Sciatic nerve (tissue), 2 donors: ENCODE results near the gene CCK. TPM values are rescaled to one million over a fixed set of nuclear protein-coding genes. Genes with fewer than 3 reads are reported as not detected.
A peak's percentile ranks its signal among the peaks of the same experiment; 100 is the strongest.

Experiments
- ATAC-seq: fragments of 200-7000 bp; cut with Tn5 transposase; one replicate; pipeline ENCODE4 v1.9.1; 2020; ENCODE audit warnings: mild to moderate bottlenecking, moderate library complexity
- DNase-seq: peaks from one replicate; pipeline ENCODE4 v3.0.0-alpha.2; 2020; ENCODE audit warnings: low spot score
- intact Hi-C: fragments of 100-400 bp; cut with DNase I; formaldehyde crosslinking; loops from one replicate; pipeline ENCODE4 v1.14.2; 2022
- total RNA-seq: library from RNA; stranded (reverse); fragmentation: NEBNext Ultra II Directional; extraction: Animal tissue kit (Norgen Biotek cat#: 25700); gene quantifications from one replicate; pipeline ENCODE4 v1.2.1, GENCODE V29; 2021
- donor health status: DM: no; HTN: no; CAD: no.
- donor health status: DM: no; HTN: no; CAD: no.

The CCK gene
- total RNA-seq, 1 donor from 2014 or later, result not detected

- DNase-seq (no peak), ATAC-seq (no peak)
- intact Hi-C loops, result no loop called here
Observed at GRCh38 chr3:42271786-42272185, 5.8 kb upstream of the CCK start.

DNA sequence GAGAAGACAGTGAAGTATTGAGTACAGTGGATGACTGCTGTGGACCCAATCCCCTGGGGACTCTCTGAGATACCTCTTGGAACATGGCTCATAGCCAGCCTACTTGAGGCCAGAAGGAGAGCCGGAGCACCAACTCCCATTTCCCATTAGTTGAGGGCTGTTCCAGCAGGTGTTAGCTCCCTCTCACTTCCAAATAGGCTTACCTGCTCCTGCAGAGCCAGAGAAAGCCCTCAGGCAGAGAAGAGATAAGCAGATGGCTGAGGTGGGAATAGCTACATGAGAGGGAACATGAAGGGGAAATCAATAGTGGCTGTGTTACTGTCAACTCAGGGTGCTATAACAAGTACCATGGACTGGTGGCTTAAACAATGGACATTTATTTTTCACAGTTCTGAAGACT is 4.6 kb upstream of the CCK start:
- intact Hi-C loops, result no loop called here
- DNase-seq, result no peak
- no peak for ATAC-seq

- ATAC-seq, result no peak
- DNase-seq, result no peak
- intact Hi-C loops, result no loop called here
Observed at GRCh38 chr3:42269647-42270046, 3.7 kb upstream of the CCK start.

DNA sequence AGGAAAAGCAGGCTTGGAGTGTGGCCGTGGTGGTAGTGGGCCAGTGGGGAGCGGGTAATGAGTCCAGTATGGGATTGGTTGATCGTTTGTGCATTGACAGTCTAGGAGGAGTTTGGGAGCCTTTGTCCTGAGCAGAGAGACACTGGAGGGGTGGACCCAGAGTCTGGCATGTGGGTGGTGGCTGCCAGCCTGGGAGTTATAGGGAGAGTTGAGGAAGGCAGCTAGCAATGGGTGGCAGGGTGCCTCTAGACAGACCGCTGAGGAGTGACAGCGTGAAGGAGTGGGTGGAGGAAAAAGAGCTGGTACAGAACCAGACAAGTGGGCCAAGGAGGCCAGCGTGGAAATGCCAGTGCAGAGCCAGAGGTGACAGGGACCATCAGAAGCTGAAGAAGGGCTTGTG is 1.9 kb upstream of the CCK start:
- DNase-seq (no peak), ATAC-seq (no peak)
- intact Hi-C loops, result no loop called here

- DNase-seq, result no peak
- intact Hi-C loops, result no loop called here
- ATAC-seq, result peak; percentile 24
Observed at GRCh38 chr3:42265059-42265991, 660 bp downstream of the CCK start.

DNA sequence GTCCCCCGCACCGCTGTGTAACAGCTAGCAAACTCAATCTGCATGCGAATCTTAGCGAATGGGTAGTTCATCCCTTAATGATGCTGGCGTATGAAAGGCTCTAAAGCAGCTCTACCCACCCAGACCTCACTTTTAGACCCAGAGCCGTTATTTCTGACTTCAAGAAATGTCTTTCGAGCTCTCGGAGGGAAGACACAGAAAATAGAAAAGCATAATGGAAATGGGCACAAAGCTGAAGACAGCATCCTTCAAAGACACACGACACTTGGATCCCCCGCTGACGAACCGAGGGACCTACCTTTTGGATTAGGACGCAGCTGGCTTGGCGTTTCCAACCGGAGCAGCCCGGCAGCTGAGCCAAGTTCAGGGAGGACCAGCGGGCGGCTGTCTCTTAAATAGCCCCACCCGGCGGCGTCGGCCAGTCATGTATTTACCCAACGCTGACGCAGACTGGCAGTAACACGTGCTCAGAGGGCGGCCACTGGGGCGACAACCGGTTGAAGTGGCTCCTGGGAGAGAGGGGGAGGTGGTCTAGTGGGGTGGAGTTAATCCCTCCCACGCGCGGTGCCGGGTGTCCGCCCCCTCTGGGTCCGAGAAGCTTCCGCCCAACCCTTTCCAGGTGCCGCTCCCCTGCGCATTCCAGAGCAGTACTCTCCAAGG is 1.5 kb downstream of the CCK start:
- intact Hi-C loops, result no loop called here
- no peak for DNase-seq
- peak; percentile 67 for ATAC-seq

GRCh38 chr3:42263354-42264346 is 2.3 kb downstream of the CCK start:
- ATAC-seq (no peak), DNase-seq (no peak)
- intact Hi-C loops, result no loop called here

- intact Hi-C loops, result no loop called here
- ATAC-seq (no peak), DNase-seq (no peak)
Observed at GRCh38 chr3:42262525-42262924, 3.5 kb downstream of the CCK start.

DNA sequence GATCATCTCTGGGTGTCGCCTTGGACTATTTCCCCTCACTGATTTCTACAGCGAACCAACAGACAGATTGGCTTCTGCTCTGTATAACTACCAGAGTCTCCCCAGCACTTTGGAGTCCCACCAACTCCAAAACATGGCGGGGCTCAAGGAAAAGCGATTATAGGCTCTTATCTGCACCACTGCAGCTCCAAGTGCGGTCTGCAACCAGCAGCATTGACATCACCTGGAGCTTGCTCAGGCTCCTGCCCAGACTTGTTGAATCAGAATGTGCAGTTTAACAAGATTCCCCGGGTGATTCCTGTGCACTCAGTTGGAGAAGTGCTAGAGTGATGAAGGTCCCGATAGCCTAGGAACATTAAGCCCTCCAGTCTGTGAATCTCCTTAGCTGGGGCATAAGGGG is 9.0 kb downstream of the CCK start:
- no peak for ATAC-seq
- intact Hi-C loops, result no loop called here
- DNase-seq, result no peak

GRCh38 chr3:42256135-42256819 is 9.7 kb downstream of the CCK start:
- ATAC-seq (no peak), DNase-seq (no peak)
- intact Hi-C loops, result no loop called here

GRCh38 chr3:42254566-42254965 is 11.4 kb downstream of the CCK start:
- intact Hi-C loops, result no loop called here
- no peak for ATAC-seq

DNA sequence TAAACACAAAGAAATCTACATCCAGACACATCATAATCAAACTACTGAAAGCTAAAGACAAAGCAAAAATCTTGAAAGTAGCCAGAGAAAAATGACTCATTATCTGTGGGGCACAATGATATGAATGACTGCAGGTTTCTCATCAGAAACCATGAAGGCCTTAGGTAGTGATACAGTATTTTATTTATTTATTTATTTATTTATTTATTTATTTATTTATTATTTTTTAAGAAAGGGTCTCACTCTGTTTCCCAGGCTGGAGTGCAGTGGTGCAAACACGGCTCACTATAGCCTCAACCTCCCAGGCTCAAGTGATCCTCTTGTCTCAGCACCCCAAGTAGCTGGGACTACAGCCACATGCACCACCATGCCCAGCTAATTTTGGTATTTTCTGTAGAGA is 15.2 kb downstream of the CCK start:
- intact Hi-C loops, result no loop called here
- DNase-seq (no peak), ATAC-seq (no peak)

More at GRCh38 chr3:42254566-42254965, 11.4 kb downstream of the CCK start:
- DNase-seq, result no peak

DNA sequence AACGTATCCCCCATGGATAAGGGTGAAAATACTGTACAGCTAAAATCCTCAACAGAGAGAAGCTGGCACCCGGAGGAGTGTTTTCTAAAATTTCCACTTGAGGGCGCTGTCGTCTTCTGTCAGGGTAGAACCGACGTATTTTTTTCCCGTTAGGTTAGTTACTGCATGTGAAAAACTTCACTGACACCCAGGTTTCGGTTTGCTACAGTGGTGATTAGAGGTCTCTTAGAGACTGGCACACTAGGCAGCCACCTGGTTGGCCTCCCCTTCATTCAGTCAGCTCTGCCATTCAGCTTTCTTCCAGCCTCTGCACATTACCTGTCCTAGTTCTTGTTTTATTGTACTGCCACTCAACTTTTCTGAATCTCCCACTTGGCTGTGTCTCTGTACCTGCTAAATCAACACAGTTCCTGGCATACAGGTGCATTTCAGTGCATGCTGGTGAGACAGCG is 18.4 kb downstream of the CCK start:
- ATAC-seq, result no peak
- intact Hi-C loops, result loop anchor here (5.0 kb wide), 1 partner anchor 195 kb away; no protein-coding TSS in a partner anchor
- no peak for DNase-seq

GRCh38 chr3:42246091-42246490 is 19.9 kb downstream of the CCK start:
- ATAC-seq, result no peak
- no peak for DNase-seq
- intact Hi-C loops, result loop anchor here (5.0 kb wide), 1 partner anchor 196 kb away; no protein-coding TSS in a partner anchor

DNA sequence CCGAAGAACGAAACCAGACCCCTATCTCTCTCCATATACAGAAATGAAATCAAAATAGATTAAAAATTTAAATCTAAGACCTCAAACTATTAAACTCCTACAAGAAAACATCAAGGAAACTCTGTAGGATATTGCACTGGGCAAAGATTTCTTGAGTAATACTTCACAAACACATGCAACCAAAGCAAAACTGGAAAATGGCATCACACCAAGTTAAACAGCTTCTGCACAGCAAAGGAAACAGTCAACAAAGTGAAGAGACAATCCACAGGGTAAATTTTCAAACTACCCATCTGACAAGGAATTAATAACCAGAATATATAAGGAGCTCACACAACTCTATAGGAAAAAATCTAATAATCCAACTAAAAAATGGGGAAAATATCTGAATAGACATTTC is 29.4 kb downstream of the CCK start:
- ATAC-seq, result no peak
- intact Hi-C loops, result no loop called here
- no peak for DNase-seq

GRCh38 chr3:42235532-42235931 is 30.5 kb downstream of the CCK start:
- DNase-seq (no peak), ATAC-seq (no peak)
- intact Hi-C loops, result no loop called here

GRCh38 chr3:42230860-42231259 is 35.1 kb downstream of the CCK start:
- intact Hi-C loops, result no loop called here
- ATAC-seq, result no peak
- no peak for DNase-seq

- intact Hi-C loops, result no loop called here
- ATAC-seq, result peak; percentile 70
- DNase-seq, result no peak
Observed at GRCh38 chr3:42229942-42230688, 35.9 kb downstream of the CCK start.
